ENCODE results near the gene TSPO. TPM values are rescaled to one million over a fixed set of nuclear protein-coding genes. Genes with fewer than 3 reads are reported as not detected.

Gene TSPO
- total and polyA plus RNA-seq, 2 of the 8 experiments (the other 6 are each of a cell fraction or from before 2014, with no cell fraction given): 19.9 to 51.5 TPM

DNA sequence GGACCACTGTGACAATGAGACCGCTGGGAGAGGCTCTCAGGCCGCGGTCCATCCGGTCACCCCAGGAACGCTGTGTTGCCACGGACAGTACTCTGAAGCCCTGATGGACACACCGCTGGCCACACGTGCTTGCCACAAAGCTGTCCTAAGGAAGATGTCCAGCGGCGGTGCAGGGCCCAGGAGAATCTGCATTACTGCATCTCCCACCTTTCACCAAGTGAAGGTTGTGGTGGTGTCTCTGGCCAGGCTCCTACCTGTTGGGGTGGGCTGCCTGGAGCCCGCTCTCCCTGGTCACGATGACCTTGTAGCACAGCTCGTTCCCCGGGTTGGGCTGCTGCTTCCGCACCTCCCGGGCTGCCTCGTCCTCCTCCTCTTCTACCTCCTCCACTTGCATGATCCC is 31.4 kb downstream of the TSPO start:
- no peak overlapping the region for H4K91ac ChIP-seq (replicated peaks; ENCODE audit: insufficient read length, low read length)
- peaks cover 10% of the 10 kb centered on the region; the same call in 1 of the 2 replicates for H3K79me1 ChIP-seq (ENCODE audit: low read depth, low read length)
- no peak overlapping the region for H3K27ac ChIP-seq (ENCODE audit: low read depth, low read length)
- H3K4me3 ChIP-seq (ENCODE audit: extremely low read depth in 1 of 4, insufficient read depth in 2 of 4, low read depth in 3 of 4, low read length in 4 of 4): no peak overlapping the region
- peaks cover 0 to 32% of the 10 kb centered on the region in 2 experiments; a peak in 3 of 4 replicates for H3K79me2 ChIP-seq (ENCODE audit: control insufficient read depth in 1 of 2, insufficient read depth in 2 of 2, low read length in 2 of 2)
- H4K20me1 ChIP-seq (replicated peaks in 1 of 2; ENCODE audit: control insufficient read depth in 1 of 2, insufficient read depth in 2 of 2, low read length in 2 of 2): peaks cover 4 to 20% of the 10 kb centered on the region in 2 experiments
- H3K56ac ChIP-seq (replicated peaks; ENCODE audit: insufficient read length, low read depth, low read length): no peak overlapping the region
- no peak overlapping the region for H3K14ac ChIP-seq (ENCODE audit: insufficient read length)
- H3K27me3 ChIP-seq (replicated peaks in 1 of 4; ENCODE audit: control insufficient read depth in 3 of 4, extremely low read depth in 1 of 4, insufficient read depth in 3 of 4, low read length in 3 of 4): no peaks in the 10 kb centered on the region
- H3K9me3 ChIP-seq (ENCODE audit: insufficient read depth in 2 of 2, low read depth in 1 of 2, low read length in 1 of 2): no peaks in the 10 kb centered on the region
- H2BK12ac ChIP-seq (ENCODE audit: low read depth, low read length): no peak overlapping the region
- H2BK5ac ChIP-seq (ENCODE audit: low read depth, low read length): no peak overlapping the region
- H4K5ac ChIP-seq (ENCODE audit: insufficient read length, low read depth, low read length): no peak overlapping the region
- H2BK20ac ChIP-seq (ENCODE audit: low read length): no peak overlapping the region
- peaks cover 7% of the 10 kb centered on the region; the same call in 1 of the 2 replicates for H3K23me2 ChIP-seq (ENCODE audit: low read depth, low read length)
- FAIRE-seq (no peak), DNase-seq (ENCODE audit: low read depth in 1 of 2, low spot score in 2 of 2) (no peak)
- ChIA-PET POLR2A (ENCODE audit: partially characterized antibody) (interaction anchor here (1.0 to 5.0 kb wide), 4 partner anchors 9 to 18 kb away, joined by 3 to 29 read pairs (median 7); no protein-coding TSS in a partner anchor), CTCF (ENCODE audit: partially characterized antibody) (interaction anchor here (0.6 to 12.4 kb wide), 4 partner anchors 20 to 453 kb away, joined by 3 to 104 read pairs (median 3); no protein-coding TSS in a partner anchor)
- no peak for TF ChIP-seq POLR2AphosphoS5 (IDR thresholded peaks at IDR 0.05; ENCODE audit: low read depth, low read length)
- TF ChIP-seq YY1 (IDR thresholded peaks at IDR 0.05; ENCODE audit: low read depth, low read length): no peak
- TF ChIP-seq SP2 (IDR thresholded peaks at IDR 0.05; ENCODE audit: low read length): no peak
- no peak for TF ChIP-seq MAX (IDR thresholded peaks at IDR 0.05)
- H3K4me2 ChIP-seq (ENCODE audit: insufficient read depth in 1 of 2, low read depth in 2 of 2, low read length in 2 of 2): no peak overlapping the region
- H4K8ac ChIP-seq (ENCODE audit: extremely low read depth, insufficient read depth, low read length): no peak overlapping the region
- H2BK15ac ChIP-seq (ENCODE audit: low read length): no peak overlapping the region
- no peak overlapping the region for H3K23ac ChIP-seq (ENCODE audit: insufficient read length)
- H2AFZ ChIP-seq (ENCODE audit: low read length): no peak overlapping the region
- no peak overlapping the region for H2AK5ac ChIP-seq (ENCODE audit: low read depth, low read length)
- H3K4me1 ChIP-seq (replicated peaks in 1 of 4; ENCODE audit: control insufficient read depth in 3 of 4, insufficient read depth in 4 of 4, low read length in 3 of 4): peaks cover 0 to 11% (median 5%) of the 10 kb centered on the region in 4 experiments; a peak in 5 of 7 replicates
- WGBS, 2 experiments (ENCODE audit: extremely low coverage in 1 of 2, insufficient coverage in 1 of 2, insufficient read length in 1 of 2, insufficient replicate concordance in 2 of 2, low coverage in 1 of 2, low lambda C conversion rate in 2 of 2, missing lambda C conversion rate in 1 of 2): 97% methylated on average over 16 of the region's 17 CpGs; no CpG with 5 or more reads in 1 of the 2 experiments
- no peak overlapping the region for H3K4ac ChIP-seq (replicated peaks; ENCODE audit: insufficient read length, low read depth, low read length)
- H3K36me3 ChIP-seq (ENCODE audit: control insufficient read depth in 2 of 4, insufficient read depth in 4 of 4, low read length in 3 of 4): peaks cover 19 to 37% (median 32%) of the 10 kb centered on the region in 4 experiments; a peak in 7 of 8 replicates
- H2BK120ac ChIP-seq (replicated peaks; ENCODE audit: low read depth, low read length): no peak overlapping the region
- no peak overlapping the region for H3K18ac ChIP-seq (ENCODE audit: extremely low read depth, low read length)
- no peak overlapping the region for H3K9ac ChIP-seq (replicated peaks in 1 of 4; ENCODE audit: extremely low read depth in 1 of 4, low read depth in 3 of 4, low read length in 3 of 4)

Data from H1 (cell line).